Stimulated activated CD4-positive, alpha-beta T cell treated with anti-CD3 and anti-CD28 coated beads, Interleukin-4, amount 100 ng/mL, for 4 hours (primary cell): ENCODE data around the gene ANOS1.
"Not testable (repeated sequence)": the region's sequence is repeated elsewhere in the genome, so short reads cannot be mapped to it uniquely, and the experiment has no call there.

ENCODE experiments used
- DNase-seq, 2 experiments: peaks; one replicate each; pipeline ENCODE4 v3.0.0-alpha.2; 2020

Gene ANOS1

GRCh38 chrX:8731559-8732395 is at the start of gene ANOS1:
ANOS1 (minus strand) TSS chrX:8732137; CDS start chrX:8732036, 101 bp downstream.
- no peak for DNase-seq

GRCh38 chrX:8773117-8773516 is 41.2 kb upstream of the ANOS1 start:
- DNase-seq = no peak

- DNase-seq = no peak
Measured at GRCh38 chrX:8760021-8760420, 28.1 kb upstream of the ANOS1 start.

- DNase-seq = not testable (repeated sequence)
Measured at GRCh38 chrX:8758706-8759105, 26.8 kb upstream of the ANOS1 start.

GRCh38 chrX:8757609-8758389 is 25.9 kb upstream of the ANOS1 start:
- DNase-seq = not testable (repeated sequence)

- DNase-seq = no peak
Measured at GRCh38 chrX:8755813-8756212, 23.9 kb upstream of the ANOS1 start.

GRCh38 chrX:8755116-8755515 is 23.2 kb upstream of the ANOS1 start:
- no peak for DNase-seq

GRCh38 chrX:8749697-8750096 is 17.8 kb upstream of the ANOS1 start:
- DNase-seq = no peak

GRCh38 chrX:8748855-8749254 is 16.9 kb upstream of the ANOS1 start:
- DNase-seq = no peak

GRCh38 chrX:8743126-8743732 is 11.3 kb upstream of the ANOS1 start:
- DNase-seq = peak; percentile 25 to 54

GRCh38 chrX:8741981-8742380 is 10.0 kb upstream of the ANOS1 start:
- no peak for DNase-seq

GRCh38 chrX:8738588-8739189 is 6.8 kb upstream of the ANOS1 start:
- peak in 1 of 2 experiments; percentile 3 for DNase-seq

- DNase-seq = no peak
Measured at GRCh38 chrX:8737883-8738282, 5.9 kb upstream of the ANOS1 start.

GRCh38 chrX:8730812-8731558 is 952 bp downstream of the ANOS1 start:
- DNase-seq = no peak

GRCh38 chrX:8729811-8730210 is 2.1 kb downstream of the ANOS1 start:
- no peak for DNase-seq

- DNase-seq = no peak
Measured at GRCh38 chrX:8728932-8729535, 2.9 kb downstream of the ANOS1 start.

- no peak for DNase-seq
Measured at GRCh38 chrX:8726031-8726652, 5.8 kb downstream of the ANOS1 start.

GRCh38 chrX:8724300-8724699 is 7.6 kb downstream of the ANOS1 start:
- no peak for DNase-seq

GRCh38 chrX:8721536-8721935 is 10.4 kb downstream of the ANOS1 start:
- no peak for DNase-seq

GRCh38 chrX:8720136-8720535 is 11.8 kb downstream of the ANOS1 start:
- no peak for DNase-seq

- DNase-seq = no peak
Measured at GRCh38 chrX:8717354-8717753, 14.6 kb downstream of the ANOS1 start.

- no peak for DNase-seq
Measured at GRCh38 chrX:8714164-8714563, 17.8 kb downstream of the ANOS1 start.
